ENCODE data around the gene TSPAN2. TPM values are rescaled to one million over a fixed set of nuclear protein-coding genes. Genes with fewer than 3 reads are reported as not detected.

TSPAN2 gene
- total RNA-seq, 2 donors from 2014 or later, result 2.1 to 4.3 TPM

GRCh38 chr1:115078708-115079107 lies 10.6 kb downstream of the TSPAN2 start:
- no peak overlapping the region for H3K4me3 Mint-ChIP-seq
- peaks cover 3% of the 10 kb centered on the region for H3K4me1 Mint-ChIP-seq (ENCODE audit: low read depth)
- H3K27me3 Mint-ChIP-seq (ENCODE audit: low read depth), result peaks cover 9% of the 10 kb centered on the region
- H3K27ac Mint-ChIP-seq, result no peak overlapping the region
- no peaks in the 10 kb centered on the region for H3K9me3 Mint-ChIP-seq
- DNase-seq (no peak), ATAC-seq (replicated peaks in 1 of 2) (no peak)
- no peaks in the 10 kb centered on the region for H3K36me3 Mint-ChIP-seq (ENCODE audit: insufficient read depth in 2 of 2)

GRCh38 chr1:115077984-115078330 lies 11.3 kb downstream of the TSPAN2 start:
- Mint-ChIP-seq H3K36me3 (ENCODE audit: insufficient read depth in 2 of 2) (no peaks in the 10 kb centered on the region), H3K4me3 (no peak overlapping the region), H3K4me1 (ENCODE audit: low read depth) (peaks cover 11% of the 10 kb centered on the region), H3K9me3 (no peaks in the 10 kb centered on the region), H3K27me3 (ENCODE audit: low read depth) (peaks cover 9% of the 10 kb centered on the region), H3K27ac (no peak overlapping the region)
- ATAC-seq (replicated peaks in 1 of 2), result no peak
- no peak for DNase-seq

- H3K36me3 Mint-ChIP-seq (ENCODE audit: insufficient read depth in 2 of 2), result no peaks in the 10 kb centered on the region
- ATAC-seq (replicated peaks in 1 of 2) (no peak), DNase-seq (no peak)
- H3K27ac Mint-ChIP-seq, result no peak overlapping the region
- no peaks in the 10 kb centered on the region for H3K9me3 Mint-ChIP-seq
- H3K4me1 Mint-ChIP-seq (ENCODE audit: low read depth), result peaks cover 16% of the 10 kb centered on the region
- H3K4me3 Mint-ChIP-seq, result no peak overlapping the region
- H3K27me3 Mint-ChIP-seq (ENCODE audit: low read depth), result peaks cover 9% of the 10 kb centered on the region
Observed at GRCh38 chr1:115077286-115077983, 11.9 kb downstream of the TSPAN2 start.

GRCh38 chr1:115076384-115076915 lies 12.9 kb downstream of the TSPAN2 start:
- H3K4me3 Mint-ChIP-seq, result no peak overlapping the region

GRCh38 chr1:115074839-115075534 lies 14.3 kb downstream of the TSPAN2 start:
- Mint-ChIP-seq H3K27me3 (ENCODE audit: low read depth) (peaks cover 9% of the 10 kb centered on the region), H3K4me3 (no peak overlapping the region), H3K36me3 (ENCODE audit: insufficient read depth in 2 of 2) (no peaks in the 10 kb centered on the region), H3K4me1 (ENCODE audit: low read depth) (peaks cover 40% of the 10 kb centered on the region), H3K27ac (no peak overlapping the region), H3K9me3 (no peaks in the 10 kb centered on the region)
- no peak for DNase-seq
- ATAC-seq (replicated peaks in 1 of 2), result no peak

More at GRCh38 chr1:115076384-115076915, 12.9 kb downstream of the TSPAN2 start:
- Mint-ChIP-seq H3K4me1 (ENCODE audit: low read depth) (peaks cover 26% of the 10 kb centered on the region), H3K9me3 (no peaks in the 10 kb centered on the region), H3K36me3 (ENCODE audit: insufficient read depth in 2 of 2) (no peaks in the 10 kb centered on the region), H3K27me3 (ENCODE audit: low read depth) (peaks cover 9% of the 10 kb centered on the region), H3K27ac (no peak overlapping the region)
- DNase-seq, result no peak
- ATAC-seq (replicated peaks in 1 of 2), result no peak

GRCh38 chr1:115073298-115074087 lies 15.8 kb downstream of the TSPAN2 start:
- DNase-seq (peak; percentile 29 to 45), ATAC-seq (replicated peaks in 1 of 2) (peak; percentile 80 to 85)
- Mint-ChIP-seq H3K27me3 (ENCODE audit: low read depth) (peaks cover 9% of the 10 kb centered on the region), H3K27ac (peak overlapping the region; percentile 34), H3K4me3 (peak overlapping the region; percentile 12 to 26), H3K9me3 (no peaks in the 10 kb centered on the region), H3K4me1 (ENCODE audit: low read depth) (peaks cover 51% of the 10 kb centered on the region), H3K36me3 (ENCODE audit: insufficient read depth in 2 of 2) (no peaks in the 10 kb centered on the region)

GRCh38 chr1:115071012-115071664 lies 18.2 kb downstream of the TSPAN2 start:
- Mint-ChIP-seq H3K4me1 (ENCODE audit: low read depth) (peaks cover 51% of the 10 kb centered on the region), H3K36me3 (ENCODE audit: insufficient read depth in 2 of 2) (no peaks in the 10 kb centered on the region), H3K27me3 (ENCODE audit: low read depth) (peaks cover 7% of the 10 kb centered on the region), H3K4me3 (peak overlapping the region in 1 of 2 donors; percentile 26), H3K9me3 (no peaks in the 10 kb centered on the region), H3K27ac (peak overlapping the region; percentile 13)
- no peak for DNase-seq
- peak; percentile 32 to 43 for ATAC-seq (replicated peaks in 1 of 2)

GRCh38 chr1:115069659-115070308 lies 19.5 kb downstream of the TSPAN2 start:
- H3K27ac Mint-ChIP-seq, result peak overlapping the region; percentile 74
- H3K4me1 Mint-ChIP-seq (ENCODE audit: low read depth), result peaks cover 51% of the 10 kb centered on the region
- H3K4me3 Mint-ChIP-seq, result no peak overlapping the region
- no peak for DNase-seq
- no peaks in the 10 kb centered on the region for H3K27me3 Mint-ChIP-seq (ENCODE audit: low read depth)
- H3K9me3 Mint-ChIP-seq, result no peaks in the 10 kb centered on the region
- no peaks in the 10 kb centered on the region for H3K36me3 Mint-ChIP-seq (ENCODE audit: insufficient read depth in 2 of 2)
- no peak for ATAC-seq (replicated peaks in 1 of 2)

GRCh38 chr1:115068826-115069585 lies 20.3 kb downstream of the TSPAN2 start:
- Mint-ChIP-seq H3K4me3 (no peak overlapping the region), H3K27ac (peak overlapping the region; percentile 25), H3K36me3 (ENCODE audit: insufficient read depth in 2 of 2) (no peaks in the 10 kb centered on the region), H3K9me3 (no peaks in the 10 kb centered on the region), H3K4me1 (ENCODE audit: low read depth) (peaks cover 57% of the 10 kb centered on the region), H3K27me3 (ENCODE audit: low read depth) (no peaks in the 10 kb centered on the region)
- DNase-seq, result no peak
- ATAC-seq (replicated peaks in 1 of 2), result no peak

- Mint-ChIP-seq H3K4me3 (no peak overlapping the region), H3K36me3 (ENCODE audit: insufficient read depth in 2 of 2) (peaks cover 0 to 3% of the 10 kb centered on the region in 2 donors), H3K9me3 (no peaks in the 10 kb centered on the region), H3K27ac (no peak overlapping the region), H3K27me3 (ENCODE audit: low read depth) (no peaks in the 10 kb centered on the region), H3K4me1 (ENCODE audit: low read depth) (peaks cover 57% of the 10 kb centered on the region)
- DNase-seq, result no peak
- ATAC-seq (replicated peaks in 1 of 2), result no peak
Observed at GRCh38 chr1:115067161-115067859, 22.0 kb downstream of the TSPAN2 start.

- Mint-ChIP-seq H3K27ac (no peak overlapping the region), H3K27me3 (ENCODE audit: low read depth) (no peaks in the 10 kb centered on the region), H3K4me3 (no peak overlapping the region), H3K36me3 (ENCODE audit: insufficient read depth in 2 of 2) (peaks cover 0 to 3% of the 10 kb centered on the region in 2 donors), H3K4me1 (ENCODE audit: low read depth) (peaks cover 52% of the 10 kb centered on the region), H3K9me3 (no peaks in the 10 kb centered on the region)
- ATAC-seq (replicated peaks in 1 of 2) (no peak), DNase-seq (no peak)
Observed at GRCh38 chr1:115065021-115065420, 24.3 kb downstream of the TSPAN2 start.

Data from activated T-cell treated with anti-CD3 and anti-CD28 coated beads, Interleukin-2, amount 50 U/mL, for 72 hours (primary cell).